LNCAP (cell line): ENCODE data around the gene KCNK1.

ENCODE experiments used
- CTCF ChIP-seq: fragments of 450-650 bp; IDR thresholded peaks from 2 replicates; pipeline ENCODE4 v1.5.1; 2017; ENCODE audit warnings: mild to moderate bottlenecking

Gene KCNK1

DNA sequence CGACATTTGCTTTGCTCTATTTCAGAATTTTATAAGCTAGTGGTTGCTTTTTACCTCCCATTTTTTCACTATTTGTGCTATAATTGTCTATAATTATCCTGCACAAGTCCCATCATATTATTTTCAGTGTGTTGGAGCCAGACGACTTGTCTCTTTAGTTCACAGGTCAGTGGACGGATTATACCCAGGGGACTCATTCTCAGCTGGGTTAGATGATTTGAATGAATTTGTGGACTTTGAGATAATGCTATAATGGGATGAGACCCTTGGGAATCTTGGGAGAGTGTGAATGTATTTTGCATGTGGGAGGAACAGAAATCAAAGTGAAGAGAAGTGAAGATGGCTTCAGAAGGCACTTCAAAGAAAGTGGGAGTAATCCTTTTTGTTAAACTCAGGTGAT is 31.5 kb upstream of the KCNK1 start:
- no peak for TF ChIP-seq CTCF

- no peak for TF ChIP-seq CTCF
Measured at GRCh38 chr1:233584376-233584775, 29.5 kb upstream of the KCNK1 start.

- no peak for TF ChIP-seq CTCF
Measured at GRCh38 chr1:233584931-233585330, 29.0 kb upstream of the KCNK1 start.

DNA sequence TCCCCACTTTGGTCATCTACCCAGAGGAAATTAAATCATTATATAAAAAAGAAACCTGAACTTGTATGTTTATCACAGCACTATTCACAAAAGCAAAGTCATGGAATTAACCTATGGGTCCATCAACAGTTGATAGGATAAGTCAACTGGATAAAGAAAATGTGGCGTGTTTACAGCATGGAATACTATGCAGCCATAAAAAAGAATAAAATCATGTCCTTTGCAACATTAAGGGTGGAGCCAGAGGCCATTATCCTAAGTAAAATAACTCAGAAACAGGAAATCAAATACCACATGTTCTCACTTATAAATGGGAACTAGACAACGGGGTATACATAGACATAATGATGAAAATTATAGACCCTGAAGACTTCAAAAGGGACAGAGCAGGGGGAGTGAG is 27.6 kb upstream of the KCNK1 start:
- no peak for TF ChIP-seq CTCF

DNA sequence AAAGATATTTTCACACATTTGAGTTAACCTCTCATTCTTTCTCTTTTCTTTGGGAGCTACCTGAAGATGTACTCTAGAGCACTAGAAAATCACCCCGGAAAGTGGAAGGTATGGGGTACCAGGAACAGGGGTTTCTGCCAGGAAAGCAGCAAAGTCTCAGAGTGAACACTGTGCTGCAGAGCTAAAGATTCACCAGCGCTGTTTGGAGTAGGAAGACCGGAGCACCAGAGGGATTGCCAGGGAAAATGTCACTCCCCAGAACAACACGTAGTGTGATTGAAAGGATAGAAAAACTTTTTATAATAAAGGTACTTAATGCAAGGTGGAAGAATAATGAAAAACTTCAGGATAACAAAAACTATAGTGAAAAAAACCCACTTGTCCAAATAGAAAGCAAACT is 26.7 kb upstream of the KCNK1 start:
- no peak for TF ChIP-seq CTCF

DNA sequence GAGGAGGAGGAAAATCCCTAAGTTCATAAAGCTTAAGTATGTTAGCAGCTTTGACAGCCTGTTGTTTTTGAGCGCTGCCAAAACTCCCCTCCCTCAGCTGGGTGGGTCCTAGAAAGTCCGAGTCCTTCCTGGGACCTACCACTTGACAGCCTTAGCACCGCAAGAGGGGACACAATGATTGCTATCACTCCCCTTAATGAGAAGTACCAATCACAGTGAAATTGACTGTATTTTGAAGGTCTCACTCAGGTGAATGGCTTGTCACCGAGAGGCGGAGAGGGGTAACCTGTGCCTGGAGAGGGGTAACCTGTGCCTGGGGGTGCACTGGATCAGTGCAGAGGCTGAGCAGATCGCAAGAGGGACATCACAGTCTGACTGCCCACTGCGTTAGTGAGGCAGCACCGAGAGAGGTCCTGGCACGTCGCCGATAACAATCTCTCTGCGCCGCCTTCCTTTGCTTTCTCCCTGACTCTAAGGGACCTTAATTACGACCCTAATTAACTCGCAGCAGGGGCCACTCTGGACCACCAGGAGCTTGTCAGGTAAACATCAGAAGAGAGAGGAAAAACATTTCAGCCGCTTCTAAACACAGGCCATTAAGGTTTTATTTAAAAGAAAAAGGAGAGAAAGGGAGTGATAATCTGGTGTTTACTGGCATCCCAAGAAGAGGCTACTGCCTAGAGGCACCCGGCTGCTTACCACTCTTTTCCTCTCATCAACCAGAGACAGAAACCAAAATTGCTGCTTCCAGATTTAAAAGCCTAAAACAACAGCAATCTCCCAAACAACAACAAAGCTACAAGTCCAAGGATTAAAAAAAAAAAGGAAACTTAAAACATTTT is 25.7 kb upstream of the KCNK1 start:
- TF ChIP-seq CTCF = no peak

DNA sequence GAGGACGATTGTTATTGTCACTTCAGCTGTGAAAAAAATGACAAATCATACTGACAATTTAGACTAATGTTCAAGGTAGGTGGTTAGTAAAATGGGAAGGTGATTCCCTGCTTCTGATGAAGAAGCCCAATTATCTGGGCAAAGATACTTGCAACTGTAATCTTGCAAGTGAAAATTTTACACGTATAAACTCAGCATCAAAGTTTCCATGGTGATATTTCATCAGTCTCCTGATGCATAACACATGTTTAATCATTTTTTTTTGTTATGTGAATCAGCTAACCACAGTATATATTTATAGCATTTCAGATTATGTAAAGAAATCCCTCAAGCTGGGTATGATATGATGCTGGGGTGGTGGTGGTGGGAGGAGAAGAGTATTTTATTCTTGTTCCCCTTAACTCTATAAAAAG is 16.4 kb upstream of the KCNK1 start:
- TF ChIP-seq CTCF = no peak
